ENCODE results near the gene WDR77. TPM values are rescaled to one million over a fixed set of nuclear protein-coding genes. Genes with fewer than 3 reads are reported as not detected.

The WDR77 gene
- total RNA-seq, 3 donors from 2014 or later: 20.2 to 28.2 (median 23.4) TPM

- ATAC-seq (no peak), DNase-seq (no peak)
- intact Hi-C loops (cut with DNase I, micrococcal nuclease): no loop called here
- Histone ChIP-seq H3K4me3 (no peak overlapping the region), H3K36me3 (ENCODE audit: low read depth) (no peaks in the 10 kb centered on the region), H3K9me3 (no peaks in the 10 kb centered on the region), H3K4me1 (ENCODE audit: low read depth) (no peaks in the 10 kb centered on the region)
- no peak for TF ChIP-seq CTCF (IDR thresholded peaks at IDR 0.05)
Measured at GRCh38 chr1:111465754-111466153, 16.7 kb upstream of the WDR77 start.

- no peak overlapping the region for H3K4me3 ChIP-seq
- TF ChIP-seq CTCF (IDR thresholded peaks at IDR 0.05): no peak
- DNase-seq (no peak), ATAC-seq (no peak)
- intact Hi-C loops (cut with DNase I, micrococcal nuclease): no loop called here
- H3K36me3 ChIP-seq (ENCODE audit: low read depth): no peaks in the 10 kb centered on the region
- no peaks in the 10 kb centered on the region for H3K9me3 ChIP-seq
- no peaks in the 10 kb centered on the region for H3K4me1 ChIP-seq (ENCODE audit: low read depth)
Measured at GRCh38 chr1:111463029-111463683, 14.1 kb upstream of the WDR77 start.

GRCh38 chr1:111462370-111463028, 13.4 kb upstream of the WDR77 start:
- H3K36me3 ChIP-seq (ENCODE audit: low read depth): no peaks in the 10 kb centered on the region
- no peak for DNase-seq
- TF ChIP-seq CTCF (IDR thresholded peaks at IDR 0.05): no peak
- no peaks in the 10 kb centered on the region for H3K9me3 ChIP-seq
- H3K4me1 ChIP-seq (ENCODE audit: low read depth): no peaks in the 10 kb centered on the region
- ATAC-seq: no peak
- no peak overlapping the region for H3K4me3 ChIP-seq
- intact Hi-C loops (cut with DNase I, micrococcal nuclease): no loop called here

- TF ChIP-seq CTCF (IDR thresholded peaks at IDR 0.05): no peak
- no peaks in the 10 kb centered on the region for H3K4me1 ChIP-seq (ENCODE audit: low read depth)
- intact Hi-C loops (cut with DNase I, micrococcal nuclease): no loop called here
- no peaks in the 10 kb centered on the region for H3K36me3 ChIP-seq (ENCODE audit: low read depth)
- no peaks in the 10 kb centered on the region for H3K9me3 ChIP-seq
- DNase-seq (no peak), ATAC-seq (no peak)
- H3K4me3 ChIP-seq: no peak overlapping the region
Measured at GRCh38 chr1:111461765-111462164, 12.7 kb upstream of the WDR77 start.

- H3K4me3 ChIP-seq: no peak overlapping the region
- H3K36me3 ChIP-seq (ENCODE audit: low read depth): no peaks in the 10 kb centered on the region
- peaks cover 25% of the 10 kb centered on the region for H3K4me1 ChIP-seq (ENCODE audit: low read depth)
- no peaks in the 10 kb centered on the region for H3K9me3 ChIP-seq
- DNase-seq (no peak), ATAC-seq (no peak)
- TF ChIP-seq CTCF (IDR thresholded peaks at IDR 0.05): no peak
- intact Hi-C loops (cut with DNase I, micrococcal nuclease): no loop called here
Measured at GRCh38 chr1:111455642-111456031, 6.6 kb upstream of the WDR77 start.
